Measurements from ENCODE around the gene ARHGAP22. TPM values are rescaled to one million over a fixed set of nuclear protein-coding genes. Genes with fewer than 3 reads are reported as not detected.
A peak's percentile ranks its signal among the peaks of the same experiment; 100 is the strongest.

The ARHGAP22 gene
- total and polyA plus RNA-seq, 4 donors = 0.23 to 2.3 (median 0.54) TPM

- no peak overlapping the region for H3K27ac ChIP-seq (ENCODE audit: low read depth in 1 of 2, low read length in 2 of 2)
- whole genome bisulfite sequencing = 89% methylated on average over 8 of the region's 8 CpGs
- H3K4me3 ChIP-seq (ENCODE audit: low read depth in 1 of 3, low read length in 3 of 3) = no peak overlapping the region
- H3K27me3 ChIP-seq (ENCODE audit: control insufficient read depth in 4 of 4, insufficient read depth in 4 of 4, low read length in 3 of 4) = peaks cover 0 to 8% (median 2%) of the 10 kb centered on the region in 4 donors
- TF ChIP-seq RAD21 (IDR thresholded peaks at IDR 0.05) (no peak), ZBTB33 (IDR thresholded peaks at IDR 0.05) (no peak), FOXA1 (IDR thresholded peaks at IDR 0.05) (no peak), FOXA2 (IDR thresholded peaks at IDR 0.05) (no peak), HNF4A (conservative IDR thresholded peaks at IDR 0.05) (no peak), GABPA (IDR thresholded peaks at IDR 0.05 in 1 of 2, conservative IDR thresholded peaks at IDR 0.05 in 1 of 2) (no peak), JUND (IDR thresholded peaks at IDR 0.05) (no peak), NR2F2 (IDR thresholded peaks at IDR 0.05) (no peak), RXRA (IDR thresholded peaks at IDR 0.05) (no peak), HNF4G (IDR thresholded peaks at IDR 0.05) (no peak), MAX (IDR thresholded peaks at IDR 0.05) (no peak), EGR1 (IDR thresholded peaks at IDR 0.05; ENCODE audit: low read depth in 2 of 2) (no peak)
- TF ChIP-seq, protein P1, sequence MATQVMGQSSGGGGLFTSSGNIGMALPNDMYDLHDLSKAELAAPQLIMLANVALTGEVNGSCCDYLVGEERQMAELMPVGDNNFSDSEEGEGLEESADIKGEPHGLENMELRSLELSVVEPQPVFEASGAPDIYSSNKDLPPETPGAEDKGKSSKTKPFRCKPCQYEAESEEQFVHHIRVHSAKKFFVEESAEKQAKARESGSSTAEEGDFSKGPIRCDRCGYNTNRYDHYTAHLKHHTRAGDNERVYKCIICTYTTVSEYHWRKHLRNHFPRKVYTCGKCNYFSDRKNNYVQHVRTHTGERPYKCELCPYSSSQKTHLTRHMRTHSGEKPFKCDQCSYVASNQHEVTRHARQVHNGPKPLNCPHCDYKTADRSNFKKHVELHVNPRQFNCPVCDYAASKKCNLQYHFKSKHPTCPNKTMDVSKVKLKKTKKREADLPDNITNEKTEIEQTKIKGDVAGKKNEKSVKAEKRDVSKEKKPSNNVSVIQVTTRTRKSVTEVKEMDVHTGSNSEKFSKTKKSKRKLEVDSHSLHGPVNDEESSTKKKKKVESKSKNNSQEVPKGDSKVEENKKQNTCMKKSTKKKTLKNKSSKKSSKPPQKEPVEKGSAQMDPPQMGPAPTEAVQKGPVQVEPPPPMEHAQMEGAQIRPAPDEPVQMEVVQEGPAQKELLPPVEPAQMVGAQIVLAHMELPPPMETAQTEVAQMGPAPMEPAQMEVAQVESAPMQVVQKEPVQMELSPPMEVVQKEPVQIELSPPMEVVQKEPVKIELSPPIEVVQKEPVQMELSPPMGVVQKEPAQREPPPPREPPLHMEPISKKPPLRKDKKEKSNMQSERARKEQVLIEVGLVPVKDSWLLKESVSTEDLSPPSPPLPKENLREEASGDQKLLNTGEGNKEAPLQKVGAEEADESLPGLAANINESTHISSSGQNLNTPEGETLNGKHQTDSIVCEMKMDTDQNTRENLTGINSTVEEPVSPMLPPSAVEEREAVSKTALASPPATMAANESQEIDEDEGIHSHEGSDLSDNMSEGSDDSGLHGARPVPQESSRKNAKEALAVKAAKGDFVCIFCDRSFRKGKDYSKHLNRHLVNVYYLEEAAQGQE (IDR thresholded peaks at IDR 0.05) = no peak
- TF ChIP-seq, protein P2, sequence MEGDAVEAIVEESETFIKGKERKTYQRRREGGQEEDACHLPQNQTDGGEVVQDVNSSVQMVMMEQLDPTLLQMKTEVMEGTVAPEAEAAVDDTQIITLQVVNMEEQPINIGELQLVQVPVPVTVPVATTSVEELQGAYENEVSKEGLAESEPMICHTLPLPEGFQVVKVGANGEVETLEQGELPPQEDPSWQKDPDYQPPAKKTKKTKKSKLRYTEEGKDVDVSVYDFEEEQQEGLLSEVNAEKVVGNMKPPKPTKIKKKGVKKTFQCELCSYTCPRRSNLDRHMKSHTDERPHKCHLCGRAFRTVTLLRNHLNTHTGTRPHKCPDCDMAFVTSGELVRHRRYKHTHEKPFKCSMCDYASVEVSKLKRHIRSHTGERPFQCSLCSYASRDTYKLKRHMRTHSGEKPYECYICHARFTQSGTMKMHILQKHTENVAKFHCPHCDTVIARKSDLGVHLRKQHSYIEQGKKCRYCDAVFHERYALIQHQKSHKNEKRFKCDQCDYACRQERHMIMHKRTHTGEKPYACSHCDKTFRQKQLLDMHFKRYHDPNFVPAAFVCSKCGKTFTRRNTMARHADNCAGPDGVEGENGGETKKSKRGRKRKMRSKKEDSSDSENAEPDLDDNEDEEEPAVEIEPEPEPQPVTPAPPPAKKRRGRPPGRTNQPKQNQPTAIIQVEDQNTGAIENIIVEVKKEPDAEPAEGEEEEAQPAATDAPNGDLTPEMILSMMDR (IDR thresholded peaks at IDR 0.05; ENCODE audit: low read depth, low read length, missing input control) = no peak
- H3K36me3 ChIP-seq (ENCODE audit: control insufficient read depth in 4 of 4, insufficient read depth in 3 of 4, low read depth in 1 of 4, low read length in 3 of 4) = no peaks in the 10 kb centered on the region
- DNase-seq (ENCODE audit: low spot score) = peak; percentile 14
- no peak overlapping the region for H3K9ac ChIP-seq (ENCODE audit: low read depth in 1 of 2, low read length in 2 of 2)
- no peaks in the 10 kb centered on the region for H3K9me3 ChIP-seq (ENCODE audit: control insufficient read depth in 4 of 4, low read length in 3 of 4)
- peaks cover 0 to 4% (median 0%) of the 10 kb centered on the region in 4 donors for H3K4me1 ChIP-seq (ENCODE audit: control insufficient read depth in 4 of 4, insufficient read depth in 4 of 4, low read length in 3 of 4)
These were observed 2.3 kb downstream of the ARHGAP22 start for GRCh38 chr10:48602401-48603135.

GRCh38 chr10:48601789-48602188, 3.1 kb downstream of the ARHGAP22 start:
- TF ChIP-seq TAF1 (conservative IDR thresholded peaks at IDR 0.05) = no peak
- no peak for TF ChIP-seq EGR1 (IDR thresholded peaks at IDR 0.05; ENCODE audit: low read depth in 2 of 2)
- no peak for TF ChIP-seq HNF4A (conservative IDR thresholded peaks at IDR 0.05)
- no peak for TF ChIP-seq RXRA (IDR thresholded peaks at IDR 0.05)
- no peak for TF ChIP-seq ZBTB33 (IDR thresholded peaks at IDR 0.05)
- no peak for TF ChIP-seq MAX (IDR thresholded peaks at IDR 0.05)
- no peak for TF ChIP-seq FOXA2 (IDR thresholded peaks at IDR 0.05)
- TF ChIP-seq, protein P1 (IDR thresholded peaks at IDR 0.05) = no peak
- no peak for TF ChIP-seq RAD21 (IDR thresholded peaks at IDR 0.05)
- TF ChIP-seq HNF4G (IDR thresholded peaks at IDR 0.05) = no peak
- TF ChIP-seq GABPA (IDR thresholded peaks at IDR 0.05 in 1 of 2, conservative IDR thresholded peaks at IDR 0.05 in 1 of 2) = no peak
- TF ChIP-seq NR2F2 (IDR thresholded peaks at IDR 0.05) = no peak
- Histone ChIP-seq H3K36me3 (ENCODE audit: control insufficient read depth in 4 of 4, insufficient read depth in 3 of 4, low read depth in 1 of 4, low read length in 3 of 4) (no peaks in the 10 kb centered on the region), H3K9ac (ENCODE audit: low read depth in 1 of 2, low read length in 2 of 2) (no peak overlapping the region), H3K4me1 (ENCODE audit: control insufficient read depth in 4 of 4, insufficient read depth in 4 of 4, low read length in 3 of 4) (peaks cover 0 to 4% (median 0%) of the 10 kb centered on the region in 4 donors), H3K27ac (ENCODE audit: low read depth in 1 of 2, low read length in 2 of 2) (no peak overlapping the region), H3K4me3 (ENCODE audit: low read depth in 1 of 3, low read length in 3 of 3) (no peak overlapping the region), H3K9me3 (ENCODE audit: control insufficient read depth in 4 of 4, low read length in 3 of 4) (no peaks in the 10 kb centered on the region), H3K27me3 (ENCODE audit: control insufficient read depth in 4 of 4, insufficient read depth in 4 of 4, low read length in 3 of 4) (peaks cover 0 to 8% (median 2%) of the 10 kb centered on the region in 4 donors)
- WGBS = 93% methylated on average over 1 of the region's 1 CpG
- no peak for DNase-seq (ENCODE audit: low spot score)
